WERI-Rb-1 (cell line): ENCODE measurements around the gene ATP10A.
"Not testable (repeated sequence)": the region's sequence is repeated elsewhere in the genome, so short reads cannot be mapped to it uniquely, and the experiment has no call there.

ENCODE experiments used
- DNase-seq: peaks from one replicate; pipeline ENCODE4 v3.0.0-alpha.2; 2020
- H3K27ac ChIP-seq: fragments of 250-450 bp; sonication (Bioruptor Pico); 2 replicates; pipeline ENCODE4 v1.5.1; 2020; ENCODE audit warnings: mild to moderate bottlenecking, moderate library complexity
- H3K27me3 ChIP-seq: fragments of 250-450 bp; sonication (Bioruptor Pico); 2 replicates; pipeline ENCODE4 v1.5.1; 2021; ENCODE audit warnings: mild to moderate bottlenecking, low read depth, moderate library complexity; ENCODE audit not compliant: insufficient read depth, severe bottlenecking
- H3K36me3 ChIP-seq: fragments of 250-450 bp; sonication (Bioruptor Pico); 2 replicates; pipeline ENCODE4 v1.5.1; 2020; ENCODE audit warnings: mild to moderate bottlenecking, moderate library complexity
- H3K4me3 ChIP-seq: 2 replicates; pipeline ENCODE4 v1.5.1; 2011; ENCODE audit warnings: low read depth, mild to moderate bottlenecking, control low read depth, low read length
- H3K9me3 ChIP-seq: fragments of 250-450 bp; sonication (Bioruptor Pico); 2 replicates; pipeline ENCODE4 v1.5.1; 2021; ENCODE audit warnings: mild to moderate bottlenecking, moderate library complexity; ENCODE audit not compliant: severe bottlenecking
- TF ChIP-seq, protein P1 (sequence below): IDR thresholded peaks from 2 replicates; pipeline ENCODE4 v1.5.1; 2011; ENCODE audit warnings: low read depth, mild to moderate bottlenecking, control low read depth, inconsistent platforms, low read length

ATP10A gene

GRCh38 chr15:25859838-25860645, 3.1 kb downstream of the ATP10A start:
- Histone ChIP-seq H3K27ac (no peak overlapping the region), H3K27me3 (peaks cover 22% of the 10 kb centered on the region), H3K4me3 (no peak overlapping the region), H3K9me3 (no peaks in the 10 kb centered on the region), H3K36me3 (no peaks in the 10 kb centered on the region)
- DNase-seq: no peak
- TF ChIP-seq, protein P1, sequence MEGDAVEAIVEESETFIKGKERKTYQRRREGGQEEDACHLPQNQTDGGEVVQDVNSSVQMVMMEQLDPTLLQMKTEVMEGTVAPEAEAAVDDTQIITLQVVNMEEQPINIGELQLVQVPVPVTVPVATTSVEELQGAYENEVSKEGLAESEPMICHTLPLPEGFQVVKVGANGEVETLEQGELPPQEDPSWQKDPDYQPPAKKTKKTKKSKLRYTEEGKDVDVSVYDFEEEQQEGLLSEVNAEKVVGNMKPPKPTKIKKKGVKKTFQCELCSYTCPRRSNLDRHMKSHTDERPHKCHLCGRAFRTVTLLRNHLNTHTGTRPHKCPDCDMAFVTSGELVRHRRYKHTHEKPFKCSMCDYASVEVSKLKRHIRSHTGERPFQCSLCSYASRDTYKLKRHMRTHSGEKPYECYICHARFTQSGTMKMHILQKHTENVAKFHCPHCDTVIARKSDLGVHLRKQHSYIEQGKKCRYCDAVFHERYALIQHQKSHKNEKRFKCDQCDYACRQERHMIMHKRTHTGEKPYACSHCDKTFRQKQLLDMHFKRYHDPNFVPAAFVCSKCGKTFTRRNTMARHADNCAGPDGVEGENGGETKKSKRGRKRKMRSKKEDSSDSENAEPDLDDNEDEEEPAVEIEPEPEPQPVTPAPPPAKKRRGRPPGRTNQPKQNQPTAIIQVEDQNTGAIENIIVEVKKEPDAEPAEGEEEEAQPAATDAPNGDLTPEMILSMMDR: no peak

DNA sequence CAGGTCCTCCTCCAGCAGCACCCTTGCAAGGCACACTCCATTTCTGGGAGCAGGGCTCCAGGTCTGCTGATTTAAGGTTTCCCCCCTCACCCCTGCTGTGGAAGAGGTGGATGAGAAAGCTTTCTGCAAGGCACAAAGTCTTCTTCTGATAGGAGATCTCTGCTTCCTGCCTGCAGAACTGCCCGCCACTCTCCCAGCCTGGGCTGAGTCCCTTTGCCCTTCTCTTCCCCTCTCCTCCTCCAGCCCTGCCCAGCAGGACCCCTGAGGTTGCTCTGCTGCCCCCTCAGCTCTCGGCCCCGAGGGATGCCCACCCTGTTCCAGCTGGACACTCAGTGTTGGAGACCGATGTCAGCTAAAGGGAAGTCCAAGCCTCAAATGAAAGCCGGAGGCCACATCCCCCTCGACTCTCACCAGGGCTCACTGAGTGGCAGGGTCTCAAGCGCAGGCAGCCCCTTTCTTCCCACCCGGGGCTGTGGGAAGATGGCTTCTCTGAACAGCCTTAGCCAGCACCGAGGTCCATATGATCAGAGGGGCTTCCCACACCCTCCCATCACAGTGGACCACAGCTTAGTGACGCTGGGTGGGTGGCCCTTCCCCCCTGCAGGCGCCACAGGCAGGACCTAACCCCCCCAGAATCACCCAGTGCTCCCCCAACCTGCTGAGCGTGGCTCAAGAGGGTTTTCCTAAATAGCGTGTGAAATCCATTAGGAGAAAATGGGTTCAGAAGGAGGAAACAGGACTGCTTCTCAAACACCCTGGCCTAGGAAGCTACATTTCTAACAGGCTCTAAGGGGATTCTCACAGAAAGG, 4.0 kb downstream of the ATP10A start:
- TF ChIP-seq, protein P1: no peak
- Histone ChIP-seq H3K4me3 (no peak overlapping the region), H3K36me3 (no peaks in the 10 kb centered on the region), H3K27me3 (peaks cover 22% of the 10 kb centered on the region), H3K9me3 (no peaks in the 10 kb centered on the region), H3K27ac (no peak overlapping the region)
- no peak for DNase-seq

- not testable (repeated sequence) for H3K27me3 ChIP-seq, H3K9me3 ChIP-seq, H3K4me3 ChIP-seq, DNase-seq, H3K36me3 ChIP-seq, H3K27ac ChIP-seq
Measured at GRCh38 chr15:25856059-25856458, 7.1 kb downstream of the ATP10A start.

DNA sequence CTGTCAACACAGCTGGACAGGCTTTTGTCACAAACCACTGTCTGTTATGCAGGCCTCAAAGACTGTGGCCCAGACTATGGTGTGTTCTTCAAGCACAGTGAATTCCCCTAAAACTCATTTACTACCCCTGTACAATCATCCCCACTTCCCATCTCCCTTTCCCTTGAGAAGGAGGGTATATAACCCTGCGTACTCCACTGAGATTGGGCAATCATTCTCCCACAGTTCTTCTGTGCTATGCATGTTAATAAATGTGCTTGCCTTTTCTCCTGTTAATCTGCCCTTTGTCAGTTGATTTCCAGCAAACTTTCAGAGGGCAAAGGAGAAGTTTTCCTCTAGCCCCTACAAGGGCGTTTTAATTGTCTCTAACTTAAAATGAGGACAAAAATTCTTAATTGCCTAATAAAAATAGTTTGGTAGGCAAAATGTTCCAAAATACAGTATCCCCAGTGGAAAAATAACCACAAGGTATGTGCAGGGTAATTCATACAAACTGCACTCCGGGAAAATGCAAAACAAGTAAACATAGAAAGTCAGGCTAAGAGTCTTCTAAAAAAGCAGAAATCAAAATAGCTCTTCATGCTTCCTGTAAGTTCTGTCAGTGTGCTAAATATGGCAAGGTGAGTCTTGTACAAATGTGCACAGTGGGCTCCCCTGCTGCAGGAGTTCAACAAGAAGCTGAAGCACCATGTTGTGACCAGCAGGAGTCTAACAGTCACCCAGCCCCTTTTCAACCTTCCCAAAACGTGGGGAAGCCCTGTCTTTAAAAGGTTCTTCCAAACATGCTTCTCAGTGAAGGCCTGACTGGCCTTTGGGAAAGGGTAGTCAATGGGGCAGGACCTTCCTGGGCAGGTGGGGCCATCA, 10.2 kb downstream of the ATP10A start:
- Histone ChIP-seq H3K4me3 (no peak overlapping the region), H3K36me3 (no peaks in the 10 kb centered on the region), H3K9me3 (no peaks in the 10 kb centered on the region), H3K27me3 (no peaks in the 10 kb centered on the region), H3K27ac (no peak overlapping the region)
- DNase-seq: no peak
- TF ChIP-seq, protein P1: no peak

DNA sequence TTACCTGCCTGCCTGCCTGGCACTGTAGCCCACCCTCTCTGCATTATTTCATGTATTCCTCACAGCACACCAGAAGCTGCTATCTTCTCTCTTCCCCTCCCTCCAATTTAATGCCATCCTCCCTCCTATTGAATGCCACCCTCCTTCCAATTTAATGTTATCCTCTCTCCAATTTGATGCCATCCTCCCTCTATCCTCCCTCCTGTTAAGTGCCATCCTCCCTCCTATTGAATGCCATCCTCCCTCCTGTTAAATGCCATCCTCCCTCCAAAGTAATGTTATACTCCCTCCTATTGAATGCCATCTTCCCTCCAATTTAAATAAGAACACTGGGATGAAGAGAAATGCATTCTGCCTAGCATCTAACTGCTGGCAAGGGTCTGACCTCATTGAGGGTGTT, 11.1 kb downstream of the ATP10A start:
- Histone ChIP-seq H3K27ac (no peak overlapping the region), H3K36me3 (no peaks in the 10 kb centered on the region), H3K27me3 (no peaks in the 10 kb centered on the region), H3K9me3 (no peaks in the 10 kb centered on the region), H3K4me3 (no peak overlapping the region)
- DNase-seq: no peak
- TF ChIP-seq, protein P1: no peak
